Hindlimb muscle (tissue), 1 donor: ENCODE measurements around the gene RPL29. TPM values are rescaled to one million over a fixed set of nuclear protein-coding genes. Genes with fewer than 3 reads are reported as not detected.

Source experiments
- DNase-seq: peaks from one replicate; pipeline ENCODE4 v3.0.0-alpha.2; 2013
- polyA plus RNA-seq: library from polyadenylated mRNA; unstranded; fragments of 120-200 nt; gene quantifications from one replicate; pipeline ENCODE4 v1.2.1, GENCODE V29; 2013; ENCODE audit not compliant: insufficient read length

Gene RPL29
- polyA plus RNA-seq, 1 donor: 3,089 TPM

DNA sequence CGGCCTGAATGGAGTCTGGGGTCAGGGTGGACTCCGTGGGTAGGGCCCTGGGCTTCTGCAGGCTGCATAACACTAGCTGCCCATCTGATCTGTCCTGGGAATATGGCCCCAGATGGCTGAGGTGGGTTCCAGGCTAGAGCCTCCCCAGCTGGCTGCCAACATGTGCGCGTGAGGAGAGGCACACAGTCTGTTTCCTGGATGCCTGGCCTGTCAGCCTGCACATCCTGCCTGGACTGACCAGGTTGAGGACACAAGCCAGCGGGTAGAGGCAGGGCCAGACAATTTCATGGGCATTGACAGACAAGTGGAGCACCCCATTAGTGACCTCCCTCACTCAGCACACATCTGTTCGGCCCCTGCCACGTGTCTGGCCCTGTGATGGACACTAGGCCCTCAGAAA, 29.8 kb upstream of the RPL29 start:
- no peak for DNase-seq

GRCh38 chr3:52024765-52025452, 29.2 kb upstream of the RPL29 start:
- no peak for DNase-seq

DNA sequence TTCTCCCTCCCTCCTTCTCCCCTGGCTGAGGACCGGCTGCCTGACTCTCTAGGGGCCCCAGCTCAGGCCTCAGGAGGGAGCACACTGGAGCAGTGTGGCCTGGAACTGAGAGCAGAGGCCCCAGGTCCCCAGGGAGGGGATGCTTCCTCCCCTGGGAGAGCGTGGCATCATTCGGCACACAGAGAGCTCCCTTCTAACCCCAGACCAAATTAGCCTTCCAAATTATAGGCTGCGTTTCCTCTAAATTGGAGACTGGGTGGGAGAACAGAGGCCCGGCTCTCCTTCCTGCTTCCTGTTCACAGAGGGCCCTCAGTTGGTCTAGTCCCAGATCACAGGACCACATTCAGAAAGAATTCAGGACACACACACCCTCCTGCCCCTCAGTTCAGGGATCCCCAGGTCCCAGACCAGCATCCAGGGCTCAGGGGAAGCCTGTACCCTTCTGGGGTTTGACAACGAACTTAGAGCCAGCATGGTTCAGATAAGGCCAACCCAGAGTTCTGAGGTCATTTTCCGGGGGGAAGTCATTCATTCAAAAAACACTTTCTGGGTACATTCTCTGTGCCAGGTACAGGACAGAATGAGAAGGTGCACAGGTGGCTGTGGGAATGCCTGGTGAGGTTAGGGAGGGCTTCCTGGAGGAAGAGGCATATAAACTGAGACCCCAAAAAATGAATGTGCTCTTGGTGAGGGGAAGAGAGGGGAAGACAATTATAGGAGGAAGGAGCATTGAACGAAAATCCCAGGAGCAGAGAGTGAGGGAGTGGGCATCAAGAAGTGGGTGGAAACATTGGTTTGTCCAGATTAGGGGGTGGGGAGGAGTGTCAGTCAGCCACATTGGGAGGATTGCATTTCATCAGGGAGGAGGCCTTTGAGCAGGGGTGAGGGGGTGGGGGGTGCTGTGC, 28.4 kb upstream of the RPL29 start:
- DNase-seq: no peak

DNA sequence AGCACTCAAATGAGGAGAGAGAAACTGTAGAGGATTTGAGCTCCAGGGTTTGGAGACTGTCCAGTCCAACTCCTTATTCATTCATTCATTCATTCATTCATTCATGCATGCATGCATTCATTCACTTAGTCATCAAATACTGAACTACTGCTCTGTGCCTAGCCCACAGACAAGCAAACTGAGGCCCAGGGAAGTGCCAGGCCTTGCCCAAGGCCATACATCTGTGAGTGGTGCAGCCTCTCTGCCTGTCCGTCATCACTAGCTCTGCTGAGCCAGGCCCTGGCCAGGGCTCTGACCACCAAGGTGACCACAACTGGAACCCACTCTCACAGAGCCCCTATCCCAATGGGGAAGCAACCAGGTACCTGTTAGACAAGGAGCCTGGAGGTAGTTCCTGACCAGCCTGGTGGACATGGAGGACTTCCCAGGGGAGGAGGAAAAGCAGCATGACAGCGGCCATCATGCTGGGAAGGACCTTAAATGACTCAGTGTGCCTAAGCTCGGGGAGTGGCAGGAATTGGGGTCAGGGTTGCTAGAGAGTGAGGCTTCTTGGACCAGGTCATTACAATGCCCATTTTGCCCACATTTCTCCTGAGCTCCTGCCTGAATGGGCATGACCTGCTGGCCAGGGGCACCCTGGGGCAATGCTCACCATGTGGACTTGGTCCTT, 27.5 kb upstream of the RPL29 start:
- no peak for DNase-seq

- DNase-seq: no peak
Observed at GRCh38 chr3:52022323-52023100, 26.8 kb upstream of the RPL29 start.

DNA sequence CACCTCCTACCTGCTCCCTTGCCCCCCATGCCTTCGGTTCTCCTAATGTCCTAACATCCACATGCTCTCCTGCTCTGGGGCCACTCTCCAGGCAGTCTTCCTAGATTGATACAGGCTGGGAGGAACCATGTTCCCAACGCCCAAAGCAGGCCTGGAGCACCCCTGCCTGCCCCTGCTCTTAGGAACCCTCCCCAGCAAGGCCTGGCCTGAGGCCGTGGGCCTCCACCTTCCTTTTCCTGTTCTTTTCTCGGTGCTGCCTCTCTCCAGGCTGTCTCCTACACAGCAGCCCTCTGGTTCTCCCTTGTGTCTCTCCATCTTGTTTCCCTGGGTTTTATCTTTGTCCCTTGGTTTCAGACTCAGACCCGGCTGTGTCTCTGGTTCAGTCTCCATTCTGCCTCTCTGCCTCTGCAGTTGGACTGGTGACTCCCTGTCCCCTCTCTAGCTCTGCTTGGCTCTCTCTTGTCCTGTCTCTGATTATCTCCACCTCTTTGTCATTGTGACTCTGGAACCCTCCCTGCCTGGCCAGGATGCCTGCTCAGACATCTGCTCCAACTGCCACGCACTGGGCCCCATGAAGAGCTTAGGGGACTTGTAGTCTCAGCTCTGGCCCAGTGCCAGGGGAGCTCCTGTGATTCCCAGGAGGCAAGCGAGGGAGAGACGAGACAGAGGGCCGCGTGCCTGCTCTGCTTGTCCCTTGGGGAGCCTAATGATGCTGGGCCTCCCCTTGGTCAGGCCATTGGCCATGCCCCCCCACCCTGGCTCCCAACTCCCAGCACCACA, 26.0 kb upstream of the RPL29 start:
- no peak for DNase-seq

DNA sequence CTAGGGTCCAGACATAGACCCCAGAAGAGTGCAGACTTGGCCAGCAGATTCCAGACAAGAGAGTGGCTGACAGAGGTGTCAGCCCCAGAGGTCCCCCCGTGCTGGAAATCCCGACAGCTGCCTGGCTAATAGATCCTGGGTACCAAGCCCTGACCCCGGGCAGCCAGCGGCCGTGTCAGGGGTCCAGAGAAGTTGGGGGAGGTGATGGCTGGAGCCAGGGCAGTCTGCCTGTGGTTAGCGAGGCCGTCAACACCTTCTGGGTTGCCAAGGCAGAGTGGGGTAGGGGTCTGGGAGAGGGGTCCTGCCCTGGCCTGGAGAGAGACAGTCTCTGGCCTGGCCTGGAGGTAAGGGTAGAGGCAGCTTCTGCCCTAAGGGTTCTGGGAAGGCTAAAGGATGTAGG, 25.1 kb upstream of the RPL29 start:
- DNase-seq: no peak

DNA sequence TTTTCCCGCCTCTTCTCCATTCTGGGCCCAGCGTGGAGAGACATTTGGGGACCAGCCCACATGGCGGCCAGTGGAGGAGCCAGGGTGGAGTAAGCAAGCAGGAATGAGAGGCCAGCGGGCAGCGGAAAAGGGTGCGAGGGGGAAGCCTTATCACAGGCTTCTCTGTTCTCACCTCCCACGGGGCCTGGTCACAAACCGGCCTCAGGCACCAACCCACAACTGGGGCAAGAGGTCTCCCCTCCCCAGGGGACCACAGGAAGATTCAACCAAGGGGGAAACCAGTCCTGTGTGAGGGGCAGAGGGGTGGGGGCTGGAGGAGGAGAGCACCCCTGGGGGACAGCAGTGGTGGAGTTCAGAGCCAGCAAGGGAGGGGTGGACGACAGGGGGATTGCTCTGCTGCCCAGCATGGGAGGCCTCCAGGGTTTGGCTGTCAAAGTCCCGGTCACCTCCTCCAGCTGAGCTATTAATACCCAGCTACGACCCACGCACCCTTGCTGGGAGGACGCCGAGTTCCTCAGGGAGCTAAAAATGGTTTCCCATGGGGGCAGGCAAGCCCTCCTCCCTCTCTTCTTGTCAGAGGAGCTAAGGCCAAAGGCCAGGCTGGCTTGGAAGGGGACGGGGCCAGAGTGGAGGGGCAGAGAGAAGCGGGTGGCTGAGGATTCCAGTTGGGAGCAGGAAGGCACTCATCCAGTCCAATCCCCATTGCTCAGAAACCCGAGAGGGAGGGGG, 23.8 kb upstream of the RPL29 start:
- DNase-seq: no peak

- DNase-seq: no peak
Observed at GRCh38 chr3:52018319-52019000, 22.8 kb upstream of the RPL29 start.

DNA sequence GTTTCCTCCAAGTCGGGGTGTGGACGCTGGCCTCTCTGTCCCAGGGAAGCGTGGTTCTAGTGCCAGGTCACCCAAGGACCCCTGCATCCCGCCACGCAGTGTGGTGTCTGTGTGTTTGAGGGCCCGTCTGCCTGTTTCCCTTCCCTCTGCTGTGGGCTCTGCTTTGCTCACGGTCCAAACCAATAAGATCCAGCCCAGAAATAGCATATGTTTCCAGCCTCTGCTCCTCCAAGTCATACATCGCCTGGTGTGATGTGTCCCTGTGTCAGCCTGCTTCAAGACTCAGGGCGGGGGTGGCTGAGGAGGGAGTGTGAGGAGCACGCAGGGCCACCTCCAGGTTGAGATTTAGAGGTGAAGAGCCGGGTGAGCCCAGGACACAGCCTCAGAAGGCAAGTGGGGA, 21.9 kb upstream of the RPL29 start:
- DNase-seq: no peak

GRCh38 chr3:52015438-52016228, 19.9 kb upstream of the RPL29 start:
- no peak for DNase-seq

- no peak for DNase-seq
Observed at GRCh38 chr3:52014613-52015012, 18.9 kb upstream of the RPL29 start.

GRCh38 chr3:52013802-52014598, 18.3 kb upstream of the RPL29 start:
- DNase-seq: no peak

- DNase-seq: no peak
Observed at GRCh38 chr3:52012699-52013098, 17.0 kb upstream of the RPL29 start.

DNA sequence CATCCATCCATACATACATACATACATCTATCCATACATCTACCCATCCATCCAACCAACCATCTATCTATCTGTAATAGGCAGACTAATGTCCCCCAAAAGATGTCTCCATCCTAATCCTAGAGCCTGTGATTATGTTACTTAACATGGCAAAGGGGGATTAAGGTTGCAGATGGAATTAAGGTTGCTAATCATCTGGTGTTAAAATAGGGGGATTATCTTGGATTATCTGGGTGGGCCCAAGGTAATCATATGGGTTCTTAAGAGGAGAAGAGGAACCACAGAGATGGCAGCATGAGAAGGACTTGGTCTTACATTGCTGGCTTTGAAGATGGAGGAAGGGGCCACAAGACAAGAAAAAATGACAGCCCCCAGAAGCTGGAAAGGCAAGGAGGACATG, 14.7 kb upstream of the RPL29 start:
- no peak for DNase-seq

DNA sequence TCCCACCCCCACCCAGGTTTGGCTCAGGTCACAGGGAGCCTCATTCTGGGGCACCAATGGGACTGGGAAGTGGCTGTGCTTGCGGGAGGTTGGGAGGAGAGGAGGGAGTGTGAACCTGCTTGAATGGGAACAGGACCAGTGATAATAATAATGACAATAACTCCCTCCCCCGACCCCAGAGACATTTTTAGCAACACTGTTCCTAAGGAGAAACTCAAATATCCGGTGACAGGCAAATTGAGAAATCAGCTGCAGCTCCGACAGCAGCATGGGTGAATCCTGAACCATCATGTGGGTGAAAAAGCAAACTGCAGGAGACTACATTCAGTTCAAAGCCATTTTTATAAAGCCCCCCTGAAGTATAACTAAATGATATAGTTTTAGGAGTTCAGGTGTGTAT, 11.6 kb upstream of the RPL29 start:
- no peak for DNase-seq

- DNase-seq: no peak
Observed at GRCh38 chr3:52006820-52007133, 11.1 kb upstream of the RPL29 start.

- DNase-seq: no peak
Observed at GRCh38 chr3:52006017-52006819, 10.5 kb upstream of the RPL29 start.
